HL-60 (cell line): Measurements from ENCODE around the gene AR.

Experiments
- DNase-seq, 2 experiments: peaks; one replicate each; pipeline ENCODE4 v3.0.0-alpha.2; 2010 to 2020; ENCODE audit warnings: low read depth in 1 of 2, low spot score in 1 of 2
- H3K27ac ChIP-seq: fragments of 250-450 bp; sonication (Bioruptor Pico); replicated peaks from 2 replicates; pipeline ENCODE4 v1.5.1; 2020; ENCODE audit warnings: mild to moderate bottlenecking, moderate library complexity
- H3K27me3 ChIP-seq: fragments of 250-450 bp; sonication (Bioruptor Pico); 2 replicates; pipeline ENCODE4 v1.5.1; 2021; ENCODE audit warnings: mild to moderate bottlenecking, moderate library complexity; ENCODE audit not compliant: insufficient read depth, poor library complexity, severe bottlenecking
- H3K4me3 ChIP-seq: replicated peaks from 2 replicates; pipeline ENCODE4 v1.5.1; 2011; ENCODE audit warnings: mild to moderate bottlenecking, control low read depth, low read length; ENCODE audit not compliant: insufficient read depth
- GABPA ChIP-seq: IDR thresholded peaks from 2 replicates; pipeline ENCODE4 v1.6.1; 2012; ENCODE audit warnings: low read depth
- POLR2AphosphoS5 ChIP-seq: IDR thresholded peaks from 2 replicates; pipeline ENCODE4 v1.6.1; 2012; ENCODE audit warnings: low read depth
- SPI1 ChIP-seq: IDR thresholded peaks from 2 replicates; pipeline ENCODE4 v1.6.1; 2012; ENCODE audit warnings: low read depth, mild to moderate bottlenecking, borderline replicate concordance
- TF ChIP-seq, protein P1 (sequence below): IDR thresholded peaks from one replicate; pipeline ENCODE4 v1.5.1; 2011; ENCODE audit warnings: low read length, control low read depth, inconsistent platforms; ENCODE audit not compliant: insufficient read depth
- TF ChIP-seq, protein P2 (sequence below): IDR thresholded peaks from 2 replicates; pipeline ENCODE4 v1.6.1; 2012; ENCODE audit warnings: low read depth; ENCODE audit not compliant: insufficient replicate concordance

Gene AR

DNA sequence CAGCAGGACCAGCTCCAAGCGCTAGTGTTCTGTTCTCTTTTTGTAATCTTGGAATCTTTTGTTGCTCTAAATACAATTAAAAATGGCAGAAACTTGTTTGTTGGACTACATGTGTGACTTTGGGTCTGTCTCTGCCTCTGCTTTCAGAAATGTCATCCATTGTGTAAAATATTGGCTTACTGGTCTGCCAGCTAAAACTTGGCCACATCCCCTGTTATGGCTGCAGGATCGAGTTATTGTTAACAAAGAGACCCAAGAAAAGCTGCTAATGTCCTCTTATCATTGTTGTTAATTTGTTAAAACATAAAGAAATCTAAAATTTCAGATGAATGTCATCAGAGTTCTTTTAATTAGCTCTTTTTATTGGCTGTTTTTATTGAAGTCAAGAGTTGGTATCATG lies 186.5 kb downstream of the AR start:
- Histone ChIP-seq H3K27me3 (no peaks in the 10 kb centered on the region), H3K27ac (no peak overlapping the region), H3K4me3 (no peak overlapping the region)
- DNase-seq, result no peak
- TF ChIP-seq POLR2AphosphoS5 (no peak), GABPA (no peak), SPI1 (no peak)
- TF ChIP-seq, protein P1, sequence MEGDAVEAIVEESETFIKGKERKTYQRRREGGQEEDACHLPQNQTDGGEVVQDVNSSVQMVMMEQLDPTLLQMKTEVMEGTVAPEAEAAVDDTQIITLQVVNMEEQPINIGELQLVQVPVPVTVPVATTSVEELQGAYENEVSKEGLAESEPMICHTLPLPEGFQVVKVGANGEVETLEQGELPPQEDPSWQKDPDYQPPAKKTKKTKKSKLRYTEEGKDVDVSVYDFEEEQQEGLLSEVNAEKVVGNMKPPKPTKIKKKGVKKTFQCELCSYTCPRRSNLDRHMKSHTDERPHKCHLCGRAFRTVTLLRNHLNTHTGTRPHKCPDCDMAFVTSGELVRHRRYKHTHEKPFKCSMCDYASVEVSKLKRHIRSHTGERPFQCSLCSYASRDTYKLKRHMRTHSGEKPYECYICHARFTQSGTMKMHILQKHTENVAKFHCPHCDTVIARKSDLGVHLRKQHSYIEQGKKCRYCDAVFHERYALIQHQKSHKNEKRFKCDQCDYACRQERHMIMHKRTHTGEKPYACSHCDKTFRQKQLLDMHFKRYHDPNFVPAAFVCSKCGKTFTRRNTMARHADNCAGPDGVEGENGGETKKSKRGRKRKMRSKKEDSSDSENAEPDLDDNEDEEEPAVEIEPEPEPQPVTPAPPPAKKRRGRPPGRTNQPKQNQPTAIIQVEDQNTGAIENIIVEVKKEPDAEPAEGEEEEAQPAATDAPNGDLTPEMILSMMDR, result no peak
- TF ChIP-seq, protein P2, sequence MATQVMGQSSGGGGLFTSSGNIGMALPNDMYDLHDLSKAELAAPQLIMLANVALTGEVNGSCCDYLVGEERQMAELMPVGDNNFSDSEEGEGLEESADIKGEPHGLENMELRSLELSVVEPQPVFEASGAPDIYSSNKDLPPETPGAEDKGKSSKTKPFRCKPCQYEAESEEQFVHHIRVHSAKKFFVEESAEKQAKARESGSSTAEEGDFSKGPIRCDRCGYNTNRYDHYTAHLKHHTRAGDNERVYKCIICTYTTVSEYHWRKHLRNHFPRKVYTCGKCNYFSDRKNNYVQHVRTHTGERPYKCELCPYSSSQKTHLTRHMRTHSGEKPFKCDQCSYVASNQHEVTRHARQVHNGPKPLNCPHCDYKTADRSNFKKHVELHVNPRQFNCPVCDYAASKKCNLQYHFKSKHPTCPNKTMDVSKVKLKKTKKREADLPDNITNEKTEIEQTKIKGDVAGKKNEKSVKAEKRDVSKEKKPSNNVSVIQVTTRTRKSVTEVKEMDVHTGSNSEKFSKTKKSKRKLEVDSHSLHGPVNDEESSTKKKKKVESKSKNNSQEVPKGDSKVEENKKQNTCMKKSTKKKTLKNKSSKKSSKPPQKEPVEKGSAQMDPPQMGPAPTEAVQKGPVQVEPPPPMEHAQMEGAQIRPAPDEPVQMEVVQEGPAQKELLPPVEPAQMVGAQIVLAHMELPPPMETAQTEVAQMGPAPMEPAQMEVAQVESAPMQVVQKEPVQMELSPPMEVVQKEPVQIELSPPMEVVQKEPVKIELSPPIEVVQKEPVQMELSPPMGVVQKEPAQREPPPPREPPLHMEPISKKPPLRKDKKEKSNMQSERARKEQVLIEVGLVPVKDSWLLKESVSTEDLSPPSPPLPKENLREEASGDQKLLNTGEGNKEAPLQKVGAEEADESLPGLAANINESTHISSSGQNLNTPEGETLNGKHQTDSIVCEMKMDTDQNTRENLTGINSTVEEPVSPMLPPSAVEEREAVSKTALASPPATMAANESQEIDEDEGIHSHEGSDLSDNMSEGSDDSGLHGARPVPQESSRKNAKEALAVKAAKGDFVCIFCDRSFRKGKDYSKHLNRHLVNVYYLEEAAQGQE, result no peak

DNA sequence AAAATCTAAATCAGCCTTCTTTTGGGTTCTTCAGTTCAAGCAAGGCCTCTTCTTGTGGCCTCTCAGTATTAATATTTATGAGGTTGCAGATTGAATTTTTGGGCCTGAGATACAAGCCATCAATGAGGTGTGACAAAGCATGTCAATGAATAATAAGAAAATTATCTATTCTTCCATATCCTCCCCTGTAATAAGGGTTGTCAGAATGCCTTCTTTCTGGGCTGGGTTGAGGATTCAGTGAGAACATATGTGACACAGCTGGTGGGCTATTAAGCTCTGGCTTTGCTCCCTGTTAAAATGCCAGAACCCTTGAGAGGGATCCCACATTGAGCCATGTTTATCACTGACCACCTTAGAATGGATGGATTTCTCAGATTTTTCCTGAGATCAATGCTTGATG lies 187.2 kb downstream of the AR start:
- no peaks in the 10 kb centered on the region for H3K27me3 ChIP-seq
- H3K4me3 ChIP-seq, result no peak overlapping the region
- no peak for TF ChIP-seq POLR2AphosphoS5
- TF ChIP-seq, protein P1, result no peak
- no peak for TF ChIP-seq SPI1
- TF ChIP-seq GABPA, result no peak
- TF ChIP-seq, protein P2, result no peak
- no peak overlapping the region for H3K27ac ChIP-seq
- no peak for DNase-seq

DNA sequence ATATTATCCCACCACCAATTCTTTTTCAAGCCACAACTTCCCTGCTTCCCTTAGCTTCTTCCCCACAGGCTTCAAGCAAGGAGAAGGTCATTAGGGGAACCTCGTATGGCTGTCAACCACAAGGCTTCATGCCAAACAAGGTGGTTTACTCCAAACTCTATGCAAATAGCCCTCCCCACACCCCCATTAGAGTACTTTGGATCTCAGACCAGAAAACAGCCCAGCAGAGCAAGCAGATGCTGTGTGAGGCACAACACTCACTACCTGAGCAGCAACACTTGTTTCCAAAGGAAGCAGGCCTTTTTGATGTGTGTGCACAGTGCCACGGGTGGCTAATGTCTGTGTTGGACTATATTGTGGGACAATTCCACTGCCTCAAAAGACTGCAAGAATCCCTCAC lies 189.0 kb downstream of the AR start:
- peak; percentile 12 to 47 for DNase-seq
- H3K27me3 ChIP-seq, result no peaks in the 10 kb centered on the region
- TF ChIP-seq, protein P1, result no peak
- no peak for TF ChIP-seq GABPA
- TF ChIP-seq POLR2AphosphoS5, result no peak
- TF ChIP-seq SPI1, result no peak
- TF ChIP-seq, protein P2, result no peak
- H3K4me3 ChIP-seq, result no peak overlapping the region
- no peak overlapping the region for H3K27ac ChIP-seq
